HT-29 (cell line): ENCODE data around the gene CAPZA2. TPM values are rescaled to one million over a fixed set of nuclear protein-coding genes. Genes with fewer than 3 reads are reported as not detected.
"Not testable (repeated sequence)": the region's sequence is repeated elsewhere in the genome, so short reads cannot be mapped to it uniquely, and the experiment has no call there.

Experiments
- DNase-seq: peaks from one replicate; pipeline ENCODE4 v3.0.0-alpha.2; 2015; ENCODE audit warnings: low spot score
- total RNA-seq: library from RNA; depleted of rRNA; stranded (reverse); fragments of >200 nt; shearing (Covaris generic); gene quantifications from 2 replicates; pipeline ENCODE4 v1.2.3, GENCODE V29; 2014

CAPZA2 gene
- total RNA-seq, 1 experiment from 2014 or later, result 62.9 TPM

- no peak for DNase-seq
Measured at GRCh38 chr7:116918704-116919103, 56.3 kb downstream of the CAPZA2 start.

- DNase-seq, result no peak
Measured at GRCh38 chr7:116920359-116920758, 58.0 kb downstream of the CAPZA2 start.

- DNase-seq, result no peak
Measured at GRCh38 chr7:116922545-116922944, 60.2 kb downstream of the CAPZA2 start.

- no peak for DNase-seq
Measured at GRCh38 chr7:116924741-116925140, 62.4 kb downstream of the CAPZA2 start.

GRCh38 chr7:116929021-116929420, 66.6 kb downstream of the CAPZA2 start:
- DNase-seq, result no peak

GRCh38 chr7:116929914-116930913, 67.8 kb downstream of the CAPZA2 start:
- DNase-seq, result peak; percentile 92

- DNase-seq, result no peak
Measured at GRCh38 chr7:116932566-116932965, 70.2 kb downstream of the CAPZA2 start.

GRCh38 chr7:116933465-116933864, 71.1 kb downstream of the CAPZA2 start:
- DNase-seq, result no peak

- no peak for DNase-seq
Measured at GRCh38 chr7:116934580-116934979, 72.2 kb downstream of the CAPZA2 start.

GRCh38 chr7:116936844-116937243, 74.5 kb downstream of the CAPZA2 start:
- DNase-seq, result not testable (repeated sequence)

GRCh38 chr7:116938678-116939077, 76.3 kb downstream of the CAPZA2 start:
- no peak for DNase-seq

- DNase-seq, result no peak
Measured at GRCh38 chr7:116940689-116941370, 78.4 kb downstream of the CAPZA2 start.

GRCh38 chr7:116942504-116942903, 80.1 kb downstream of the CAPZA2 start:
- no peak for DNase-seq

- no peak for DNase-seq
Measured at GRCh38 chr7:116948934-116949333, 86.5 kb downstream of the CAPZA2 start.

GRCh38 chr7:116949941-116950801, 87.8 kb downstream of the CAPZA2 start:
- DNase-seq, result no peak

GRCh38 chr7:116950889-116951351, 88.5 kb downstream of the CAPZA2 start:
- no peak for DNase-seq

- peak; percentile 86 for DNase-seq
Measured at GRCh38 chr7:116951366-116952292, 89.2 kb downstream of the CAPZA2 start.

- DNase-seq, result peak; percentile 80
Measured at GRCh38 chr7:116952635-116953371, 90.4 kb downstream of the CAPZA2 start.

- peak; percentile 88 for DNase-seq
Measured at GRCh38 chr7:116953372-116953905, 91.1 kb downstream of the CAPZA2 start, which contains the start of gene ST7. Gene ST7, plus strand, starts transcription at chr7:116953501. Its CDS starts 40 bp downstream, at chr7:116953541.
